K562 (cell line): ENCODE measurements around the gene FBXW12. TPM values are rescaled to one million over a fixed set of nuclear protein-coding genes. Genes with fewer than 3 reads are reported as not detected.

ENCODE experiments used
- E2F8 ChIP-seq: fragments of 450-650 bp; IDR thresholded peaks from 2 replicates; pipeline ENCODE4 v1.7.1; 2018; ENCODE audit warnings: mild to moderate bottlenecking, low read depth; ENCODE audit not compliant: partially characterized antibody
- MGA ChIP-seq: fragments of 450-650 bp; IDR thresholded peaks from 2 replicates; pipeline ENCODE4 v1.6.1; 2016; ENCODE audit warnings: mild to moderate bottlenecking, moderate library complexity
- MITF ChIP-seq: IDR thresholded peaks from 2 replicates; pipeline ENCODE4 v1.6.1; 2014; ENCODE audit warnings: antibody characterized with exemption
- MYNN ChIP-seq, 2 experiments: sonication (generic); formaldehyde crosslinking in 1 of 2; IDR thresholded peaks; 2 replicates each; pipeline versions ENCODE4 v1.5.0 to v1.6.1; 2016 to 2020; ENCODE audit warnings: antibody characterized with exemption in 1 of 2, missing genetic modification reagents in 1 of 2
- NCOR1 ChIP-seq: fragments of 450-650 bp; IDR thresholded peaks from 2 replicates; pipeline ENCODE4 v1.6.1; 2016; ENCODE audit warnings: mild to moderate bottlenecking, moderate library complexity
- NFIC ChIP-seq: fragments of 450-650 bp; IDR thresholded peaks from 2 replicates; pipeline ENCODE4 v1.6.1; 2017; ENCODE audit warnings: mild to moderate bottlenecking, inconsistent platforms
- PCBP1 ChIP-seq: fragments of 200-400 bp; formaldehyde crosslinking; IDR thresholded peaks from 2 replicates; pipeline ENCODE4 v1.6.1; 2018; ENCODE audit warnings: mild to moderate bottlenecking, low read depth, low read length; ENCODE audit not compliant: poor library complexity, severe bottlenecking
- POLR3G ChIP-seq: IDR thresholded peaks from 2 replicates; pipeline ENCODE4 v1.6.1; 2011; ENCODE audit not compliant: insufficient read length, insufficient replicate concordance; ENCODE audit errors: extremely low read depth
- RCOR1 ChIP-seq, 2 experiments: IDR thresholded peaks; 2 replicates each; pipeline ENCODE4 v1.6.1; 2012; ENCODE audit warnings: low read depth in 2 of 2, low read length in 2 of 2, borderline replicate concordance in 1 of 2, improper control_type of control experiment in 1 of 2
- TBP ChIP-seq: optimal IDR thresholded peaks from 2 replicates; pipeline ENCODE3; 2011; ENCODE audit warnings: low read depth, low read length, improper control_type of control experiment
- polyA plus RNA-seq, 8 experiments: library from polyadenylated mRNA; depleted of rRNA in 4 of 8; stranded (reverse) in 5 of 8; unstranded in 3 of 8; fragments of >200 nt; fragmentation: Nextera tagmentation in 2 of 8; fragmentation: Illumina TruSeq in 1 of 8; extraction: Ambion mirVana in 2 of 8; extraction: Trizol in 1 of 8; gene quantifications; 2 replicates each; pipeline versions ENCODE4 v1.2.1 to v1.2.3, GENCODE V29; 2011 to 2014; ENCODE audit warnings: inconsistent platforms in 1 of 8, missing spikeins in 1 of 8
- total RNA-seq, 7 experiments: library from RNA; depleted of rRNA in 6 of 7; stranded (reverse); fragments of >200 nt in 6 of 7; fragmentation: Illumina TruSeq in 2 of 7; extraction: Trizol in 2 of 7; gene quantifications; 2 replicates each; pipeline versions ENCODE4 v1.2.1 to v1.2.3, GENCODE V29; 2011 to 2021; ENCODE audit warnings: low replicate concordance in 1 of 7

Gene FBXW12
- total and polyA plus RNA-seq, 9 of the 15 experiments (the other 6 are each of a cell fraction or from before 2014, with no cell fraction given) = 0.04 to 0.07 (median 0.06) TPM; not detected in 6

GRCh38 chr3:48429317-48429959 is 57.4 kb downstream of the FBXW12 start (continued):
- no peak for TF ChIP-seq E2F8
- TF ChIP-seq MYNN (IDR thresholded peaks at IDR 0.05) = no peak
- TF ChIP-seq MYNN (CRISPR knock-in tag; IDR thresholded peaks at IDR 0.05) = no peak
- TF ChIP-seq POLR3G = no peak
- no peak for TF ChIP-seq NCOR1
- no peak for TF ChIP-seq MITF
- no peak for TF ChIP-seq PCBP1
- no peak for TF ChIP-seq MGA
- no peak for TF ChIP-seq TBP
- TF ChIP-seq RCOR1 (IDR thresholded peaks at IDR 0.05; ENCODE audit: borderline replicate concordance in 1 of 2, low read depth in 2 of 2, low read length in 2 of 2) = 0 out of 4 replicates have a peak, but pooled peaks of 1 of the 2 experiments have one; percentile 4
- TF ChIP-seq NFIC = no peak
